ENCODE results near the gene TAS2R46. TPM values are rescaled to one million over a fixed set of nuclear protein-coding genes. Genes with fewer than 3 reads are reported as not detected.

Gene TAS2R46
- total RNA-seq, 1 experiment from 2014 or later = 3.1 TPM

DNA sequence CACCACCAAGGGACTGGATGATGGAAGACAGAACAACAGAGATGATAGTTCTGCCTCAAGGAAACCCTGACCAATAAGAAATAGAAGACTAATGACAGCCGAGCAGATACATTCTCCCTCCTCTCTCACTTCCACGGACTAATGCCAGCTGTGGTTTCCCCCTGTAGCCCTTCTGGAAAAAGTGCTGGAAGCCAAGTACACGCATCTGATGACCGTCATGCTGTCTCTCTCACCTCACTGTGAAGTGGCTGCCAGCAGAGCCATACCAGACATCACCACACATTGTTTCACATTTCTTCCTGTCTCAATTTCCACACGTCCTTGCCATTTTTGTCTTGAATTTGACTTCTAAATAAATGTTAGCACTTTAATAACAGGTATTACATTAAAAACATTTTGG, 27.2 kb upstream of the TAS2R46 start:
- Histone ChIP-seq H3K4me1 (ENCODE audit: insufficient read depth, low read length, poor library complexity, severe bottlenecking) (no peaks in the 10 kb centered on the region), H3K4me3 (ENCODE audit: low read depth, low read length, poor library complexity, severe bottlenecking) (no peak overlapping the region), H3K9me3 (ENCODE audit: low read depth, low read length, poor library complexity, severe bottlenecking) (no peaks in the 10 kb centered on the region), H3K27ac (ENCODE audit: low read depth, low read length, poor library complexity, severe bottlenecking) (no peak overlapping the region), H3K36me3 (ENCODE audit: insufficient read depth, low read length, poor library complexity, severe bottlenecking) (peaks cover 1% of the 10 kb centered on the region), H3K27me3 (replicated peaks; ENCODE audit: insufficient read depth, low read depth, low read length, poor library complexity) (no peaks in the 10 kb centered on the region)
- intact Hi-C loops (cut with micrococcal nuclease; ENCODE audit: unreplicated experiment) = no loop called here
- ChIA-PET POLR2A (ENCODE audit: low non-redundant PET) (no interaction called here), CTCF (no interaction called here)
- DNase-seq (ENCODE audit: low spot score) = no peak
- TF ChIP-seq, protein P1, sequence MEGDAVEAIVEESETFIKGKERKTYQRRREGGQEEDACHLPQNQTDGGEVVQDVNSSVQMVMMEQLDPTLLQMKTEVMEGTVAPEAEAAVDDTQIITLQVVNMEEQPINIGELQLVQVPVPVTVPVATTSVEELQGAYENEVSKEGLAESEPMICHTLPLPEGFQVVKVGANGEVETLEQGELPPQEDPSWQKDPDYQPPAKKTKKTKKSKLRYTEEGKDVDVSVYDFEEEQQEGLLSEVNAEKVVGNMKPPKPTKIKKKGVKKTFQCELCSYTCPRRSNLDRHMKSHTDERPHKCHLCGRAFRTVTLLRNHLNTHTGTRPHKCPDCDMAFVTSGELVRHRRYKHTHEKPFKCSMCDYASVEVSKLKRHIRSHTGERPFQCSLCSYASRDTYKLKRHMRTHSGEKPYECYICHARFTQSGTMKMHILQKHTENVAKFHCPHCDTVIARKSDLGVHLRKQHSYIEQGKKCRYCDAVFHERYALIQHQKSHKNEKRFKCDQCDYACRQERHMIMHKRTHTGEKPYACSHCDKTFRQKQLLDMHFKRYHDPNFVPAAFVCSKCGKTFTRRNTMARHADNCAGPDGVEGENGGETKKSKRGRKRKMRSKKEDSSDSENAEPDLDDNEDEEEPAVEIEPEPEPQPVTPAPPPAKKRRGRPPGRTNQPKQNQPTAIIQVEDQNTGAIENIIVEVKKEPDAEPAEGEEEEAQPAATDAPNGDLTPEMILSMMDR (conservative IDR thresholded peaks at IDR 0.05; ENCODE audit: low read depth, low read length) = no peak
- TF ChIP-seq EZH2 (IDR thresholded peaks at IDR 0.05; ENCODE audit: borderline replicate concordance, low read depth, low read length, poor library complexity, severe bottlenecking) = no peak
- BruUV-seq (replicated peaks) = no TSS peak

DNA sequence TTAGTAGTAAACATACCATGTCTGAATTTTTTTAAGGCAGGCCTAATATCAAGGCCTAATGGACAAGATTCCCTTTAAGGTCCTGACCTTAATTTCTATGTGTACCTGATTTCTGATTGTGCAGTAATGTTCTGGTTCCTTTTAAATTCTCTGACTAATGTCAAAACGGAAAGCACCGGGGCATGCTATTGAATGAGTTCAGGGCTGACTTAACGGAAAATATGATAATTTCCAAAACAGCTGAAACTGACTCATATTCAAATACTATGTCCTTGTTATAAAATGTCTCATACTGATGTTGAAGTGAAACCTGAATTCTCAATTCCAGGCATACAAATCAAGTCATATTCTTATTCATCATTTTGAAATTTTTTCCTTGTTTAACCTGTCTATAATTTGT, 23.3 kb upstream of the TAS2R46 start:
- peaks cover 6% of the 10 kb centered on the region for H3K36me3 ChIP-seq (ENCODE audit: insufficient read depth, low read length, poor library complexity, severe bottlenecking)
- TF ChIP-seq EZH2 (IDR thresholded peaks at IDR 0.05; ENCODE audit: borderline replicate concordance, low read depth, low read length, poor library complexity, severe bottlenecking) = no peak
- TF ChIP-seq, protein P1 (conservative IDR thresholded peaks at IDR 0.05; ENCODE audit: low read depth, low read length) = no peak
- H3K27me3 ChIP-seq (replicated peaks; ENCODE audit: insufficient read depth, low read depth, low read length, poor library complexity) = no peaks in the 10 kb centered on the region
- no peaks in the 10 kb centered on the region for H3K4me1 ChIP-seq (ENCODE audit: insufficient read depth, low read length, poor library complexity, severe bottlenecking)
- ChIA-PET CTCF (no interaction called here), POLR2A (ENCODE audit: low non-redundant PET) (no interaction called here)
- peaks cover 12% of the 10 kb centered on the region for H3K9me3 ChIP-seq (ENCODE audit: low read depth, low read length, poor library complexity, severe bottlenecking)
- no peak for DNase-seq (ENCODE audit: low spot score)
- H3K4me3 ChIP-seq (ENCODE audit: low read depth, low read length, poor library complexity, severe bottlenecking) = no peak overlapping the region
- BruUV-seq (replicated peaks) = no TSS peak
- H3K27ac ChIP-seq (ENCODE audit: low read depth, low read length, poor library complexity, severe bottlenecking) = no peak overlapping the region
- intact Hi-C loops (cut with micrococcal nuclease; ENCODE audit: unreplicated experiment) = no loop called here

DNA sequence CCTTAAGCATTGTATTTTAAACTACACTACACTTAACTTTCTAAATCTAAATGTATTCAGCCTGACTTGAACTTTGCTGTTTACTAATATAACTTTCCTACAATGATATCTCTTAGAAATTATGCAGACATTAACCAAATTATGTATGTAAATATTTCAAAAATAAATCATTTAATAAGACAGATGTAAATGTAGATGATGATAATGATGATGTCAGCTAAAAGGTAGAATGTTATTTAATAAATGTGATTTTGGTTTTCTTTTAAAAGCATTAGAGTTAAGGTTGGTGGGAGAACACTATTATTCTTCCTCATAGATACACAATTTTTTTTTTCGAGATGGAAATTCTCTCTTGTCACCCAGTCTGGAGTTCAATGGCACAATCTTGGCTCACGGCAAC, 19.9 kb upstream of the TAS2R46 start:
- no peaks in the 10 kb centered on the region for H3K27me3 ChIP-seq (replicated peaks; ENCODE audit: insufficient read depth, low read depth, low read length, poor library complexity)
- intact Hi-C loops (cut with micrococcal nuclease; ENCODE audit: unreplicated experiment) = no loop called here
- BruUV-seq (replicated peaks) = no TSS peak
- no peak overlapping the region for H3K27ac ChIP-seq (ENCODE audit: low read depth, low read length, poor library complexity, severe bottlenecking)
- no peak for DNase-seq (ENCODE audit: low spot score)
- peaks cover 6% of the 10 kb centered on the region for H3K36me3 ChIP-seq (ENCODE audit: insufficient read depth, low read length, poor library complexity, severe bottlenecking)
- ChIA-PET CTCF (no interaction called here), POLR2A (ENCODE audit: low non-redundant PET) (no interaction called here)
- H3K4me3 ChIP-seq (ENCODE audit: low read depth, low read length, poor library complexity, severe bottlenecking) = no peak overlapping the region
- no peaks in the 10 kb centered on the region for H3K4me1 ChIP-seq (ENCODE audit: insufficient read depth, low read length, poor library complexity, severe bottlenecking)
- TF ChIP-seq EZH2 (IDR thresholded peaks at IDR 0.05; ENCODE audit: borderline replicate concordance, low read depth, low read length, poor library complexity, severe bottlenecking) = no peak
- TF ChIP-seq, protein P1 (conservative IDR thresholded peaks at IDR 0.05; ENCODE audit: low read depth, low read length) = no peak
- H3K9me3 ChIP-seq (ENCODE audit: low read depth, low read length, poor library complexity, severe bottlenecking) = peaks cover 15% of the 10 kb centered on the region
